GM12875 (cell line): ENCODE measurements around the gene ESYT2.

ENCODE experiments used
- H3K4me3 ChIP-seq: one replicate; pipeline ENCODE4 v1.5.1; 2011; ENCODE audit warnings: low read depth, low read length, control low read depth
- CTCF ChIP-seq: IDR thresholded peaks from 2 replicates; pipeline ENCODE4 v1.5.1; 2011; ENCODE audit warnings: low read depth, mild to moderate bottlenecking, control low read depth, inconsistent platforms, low read length, moderate library complexity, borderline replicate concordance; ENCODE audit not compliant: insufficient read depth

The ESYT2 gene

GRCh38 chr7:158805937-158806336, 23.4 kb downstream of the ESYT2 start:
- H3K4me3 ChIP-seq = no peak overlapping the region
- TF ChIP-seq CTCF = no peak

GRCh38 chr7:158805414-158805813, 23.9 kb downstream of the ESYT2 start:
- H3K4me3 ChIP-seq = no peak overlapping the region
- TF ChIP-seq CTCF = no peak

GRCh38 chr7:158804335-158804734, 25.0 kb downstream of the ESYT2 start:
- no peak for TF ChIP-seq CTCF

GRCh38 chr7:158803367-158803969, 25.8 kb downstream of the ESYT2 start:
- H3K4me3 ChIP-seq = no peak overlapping the region
- TF ChIP-seq CTCF = no peak

More at GRCh38 chr7:158804335-158804734, 25.0 kb downstream of the ESYT2 start:
- H3K4me3 ChIP-seq = no peak overlapping the region

- TF ChIP-seq CTCF = no peak
- H3K4me3 ChIP-seq = no peak overlapping the region
Measured at GRCh38 chr7:158802535-158803366, 26.6 kb downstream of the ESYT2 start.

GRCh38 chr7:158798741-158799140, 30.6 kb downstream of the ESYT2 start:
- TF ChIP-seq CTCF = no peak
- no peak overlapping the region for H3K4me3 ChIP-seq

- TF ChIP-seq CTCF = no peak
- no peak overlapping the region for H3K4me3 ChIP-seq
Measured at GRCh38 chr7:158796667-158797066, 32.6 kb downstream of the ESYT2 start.
